Measurements from ENCODE around the gene RNF13.

DNA sequence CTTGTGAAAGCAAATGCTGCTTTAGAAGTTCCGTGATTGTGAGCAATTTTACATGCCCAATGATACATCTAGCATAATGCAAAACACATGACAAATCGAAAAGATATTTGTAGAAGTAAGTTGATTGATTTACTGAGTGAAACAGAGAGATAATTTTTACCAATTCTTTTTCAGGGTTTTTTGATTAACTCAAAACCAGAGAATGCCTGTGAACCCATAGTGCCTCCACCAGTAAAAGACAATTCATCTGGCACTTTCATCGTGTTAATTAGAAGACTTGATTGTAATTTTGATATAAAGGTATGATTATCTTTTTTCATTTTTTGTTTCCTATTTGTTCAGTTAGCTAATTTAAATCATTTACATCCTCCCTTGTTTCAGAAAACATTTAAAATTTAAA, 58.8 kb downstream of the RNF13 start:
- TF ChIP-seq, protein P1, sequence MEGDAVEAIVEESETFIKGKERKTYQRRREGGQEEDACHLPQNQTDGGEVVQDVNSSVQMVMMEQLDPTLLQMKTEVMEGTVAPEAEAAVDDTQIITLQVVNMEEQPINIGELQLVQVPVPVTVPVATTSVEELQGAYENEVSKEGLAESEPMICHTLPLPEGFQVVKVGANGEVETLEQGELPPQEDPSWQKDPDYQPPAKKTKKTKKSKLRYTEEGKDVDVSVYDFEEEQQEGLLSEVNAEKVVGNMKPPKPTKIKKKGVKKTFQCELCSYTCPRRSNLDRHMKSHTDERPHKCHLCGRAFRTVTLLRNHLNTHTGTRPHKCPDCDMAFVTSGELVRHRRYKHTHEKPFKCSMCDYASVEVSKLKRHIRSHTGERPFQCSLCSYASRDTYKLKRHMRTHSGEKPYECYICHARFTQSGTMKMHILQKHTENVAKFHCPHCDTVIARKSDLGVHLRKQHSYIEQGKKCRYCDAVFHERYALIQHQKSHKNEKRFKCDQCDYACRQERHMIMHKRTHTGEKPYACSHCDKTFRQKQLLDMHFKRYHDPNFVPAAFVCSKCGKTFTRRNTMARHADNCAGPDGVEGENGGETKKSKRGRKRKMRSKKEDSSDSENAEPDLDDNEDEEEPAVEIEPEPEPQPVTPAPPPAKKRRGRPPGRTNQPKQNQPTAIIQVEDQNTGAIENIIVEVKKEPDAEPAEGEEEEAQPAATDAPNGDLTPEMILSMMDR (IDR thresholded peaks at IDR 0.05; ENCODE audit: insufficient read depth, low read length, poor library complexity, severe bottlenecking): no peak
- no peak for TF ChIP-seq EZH2phosphoT487 (conservative IDR thresholded peaks at IDR 0.05; ENCODE audit: low read length)
